OCI-LY3 (cell line): ENCODE results near the gene DNMT3A.

Experiments
- EZH2phosphoT487 ChIP-seq: fragments of 200-600 bp; shearing (Covaris generic); IDR thresholded peaks from 2 replicates; pipeline ENCODE4 v1.6.1; 2018; ENCODE audit warnings: antibody characterized with exemption, mixed run types, low read depth
- TF ChIP-seq, protein P1 (sequence below): fragments of 200-600, 300-600 bp; sonication (generic); IDR thresholded peaks from 2 replicates; pipeline ENCODE4 v1.5.1; 2014; ENCODE audit warnings: antibody characterized with exemption, low read length, low read depth

DNA sequence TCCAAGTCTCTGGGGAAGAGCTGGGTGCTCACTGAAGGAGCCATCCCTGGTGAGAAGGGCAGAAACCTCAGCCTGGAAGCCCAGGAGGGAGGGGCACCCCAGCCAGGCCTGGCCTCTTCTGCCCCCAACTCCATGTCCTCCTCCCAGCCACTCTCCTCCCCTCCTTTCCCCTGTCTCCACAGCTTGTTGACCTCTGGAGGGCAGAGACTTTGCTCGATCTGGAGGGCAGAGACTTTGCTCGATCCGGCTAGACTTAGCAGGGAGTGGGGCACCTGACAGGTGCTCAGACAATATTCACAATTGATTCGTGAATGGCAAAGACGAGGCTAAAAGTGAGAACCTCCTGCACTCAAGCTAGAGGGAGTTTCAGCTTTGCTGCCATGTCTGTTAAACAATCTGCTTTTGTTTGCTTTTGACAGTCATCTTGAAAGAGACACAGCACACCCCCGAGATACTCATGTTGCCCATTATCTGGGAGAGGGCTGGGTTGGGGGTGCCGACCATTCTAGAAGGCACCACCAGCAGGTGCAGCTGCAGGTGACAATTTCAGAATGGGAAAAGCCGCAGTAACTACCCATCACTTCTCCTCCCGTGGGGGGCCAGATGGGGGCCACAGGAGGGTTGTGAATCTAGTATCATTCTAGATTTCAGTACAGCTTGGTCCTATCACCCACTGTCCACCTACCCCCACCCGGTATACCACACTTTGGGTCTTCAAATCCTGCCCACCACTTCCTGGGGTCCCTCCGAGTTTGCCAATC lies 54.8 kb downstream of the DNMT3A start:
- TF ChIP-seq EZH2phosphoT487: no peak
- TF ChIP-seq, protein P1, sequence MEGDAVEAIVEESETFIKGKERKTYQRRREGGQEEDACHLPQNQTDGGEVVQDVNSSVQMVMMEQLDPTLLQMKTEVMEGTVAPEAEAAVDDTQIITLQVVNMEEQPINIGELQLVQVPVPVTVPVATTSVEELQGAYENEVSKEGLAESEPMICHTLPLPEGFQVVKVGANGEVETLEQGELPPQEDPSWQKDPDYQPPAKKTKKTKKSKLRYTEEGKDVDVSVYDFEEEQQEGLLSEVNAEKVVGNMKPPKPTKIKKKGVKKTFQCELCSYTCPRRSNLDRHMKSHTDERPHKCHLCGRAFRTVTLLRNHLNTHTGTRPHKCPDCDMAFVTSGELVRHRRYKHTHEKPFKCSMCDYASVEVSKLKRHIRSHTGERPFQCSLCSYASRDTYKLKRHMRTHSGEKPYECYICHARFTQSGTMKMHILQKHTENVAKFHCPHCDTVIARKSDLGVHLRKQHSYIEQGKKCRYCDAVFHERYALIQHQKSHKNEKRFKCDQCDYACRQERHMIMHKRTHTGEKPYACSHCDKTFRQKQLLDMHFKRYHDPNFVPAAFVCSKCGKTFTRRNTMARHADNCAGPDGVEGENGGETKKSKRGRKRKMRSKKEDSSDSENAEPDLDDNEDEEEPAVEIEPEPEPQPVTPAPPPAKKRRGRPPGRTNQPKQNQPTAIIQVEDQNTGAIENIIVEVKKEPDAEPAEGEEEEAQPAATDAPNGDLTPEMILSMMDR: no peak
